K562 (cell line): ENCODE data around the gene KRTAP19-8. TPM values are rescaled to one million over a fixed set of nuclear protein-coding genes. Genes with fewer than 3 reads are reported as not detected.

Experiments
- ATAC-seq: fragments of 200-7000 bp; cut with Tn5 transposase; 3 replicates; pipeline ENCODE4 v1.9.1; 2020; ENCODE audit warnings: moderate library complexity
- BruUV-seq: library from RNA; stranded (reverse); fragments of 400-500 nt; replicated peaks from 2 replicates; lab custom pipeline; 2021; lab: Mats Ljungman, UMichigan
- CTCF ChIA-PET: fragments of 300-600 bp; formaldehyde crosslinking; extraction: SDS; loops from one replicate; lab custom pipeline; 2021; ENCODE audit warnings: low intra/inter-chr PET ratio; lab: Yijun Ruan, JAX
- POLR2A ChIA-PET: fragments of 300-600, 350-650 bp; sonication (Branson Sonifier 250); formaldehyde crosslinking; extraction: SDS; loops from one replicate; lab custom pipeline; 2021; ENCODE audit warnings: antibody characterized with exemption, inconsistent platforms; lab: Yijun Ruan, JAX
- DNase-seq, 4 experiments: peaks; one replicate each; pipeline versions ENCODE4 v3.0.0 to v3.0.0-alpha.2; 2011 to 2018; ENCODE audit warnings: low spot score in 3 of 4, mixed read lengths in 3 of 4; ENCODE audit errors: extremely low read depth in 1 of 4
- FAIRE-seq: peaks from 2 replicates; lab custom pipeline; 2011; peaks lifted over from hg19 to GRCh38; lab: Jason Lieb, UNC
- H2AFZ ChIP-seq: 2 replicates; pipeline ENCODE4 v1.6.0; 2011; ENCODE audit warnings: low read depth, low read length, control low read depth, inconsistent platforms
- H3K27ac ChIP-seq: fragments of 200-600 bp; 3 replicates; pipeline ENCODE4 v1.8.0; 2011; ENCODE audit warnings: low read depth, mild to moderate bottlenecking, control low read depth, inconsistent platforms, low read length, moderate library complexity, mixed read lengths; ENCODE audit errors: extremely low read depth
- H3K27me3 ChIP-seq, 2 experiments: fragments of 300-600 bp in 1 of 2; 2 replicates in 1 of 2; 3 replicates in 1 of 2; pipeline versions ENCODE4 v1.6.0 to v1.8.0; 2011; ENCODE audit warnings: inconsistent platforms in 2 of 2, low read length in 2 of 2, mild to moderate bottlenecking in 1 of 2, mixed read lengths in 1 of 2, moderate library complexity in 1 of 2; ENCODE audit not compliant: control insufficient read depth in 2 of 2, insufficient read depth in 2 of 2
- H3K36me3 ChIP-seq: fragments of 300-600 bp; 3 replicates; pipeline ENCODE4 v1.8.0; 2011; ENCODE audit warnings: mild to moderate bottlenecking, low read length, inconsistent platforms; ENCODE audit not compliant: control insufficient read depth, insufficient read depth
- H3K4me1 ChIP-seq, 2 experiments: fragments of 200-600 bp in 1 of 2; replicated peaks in 1 of 2; 2 replicates in 1 of 2; 3 replicates in 1 of 2; pipeline versions ENCODE4 v1.5.1 to v1.8.0; 2011; ENCODE audit warnings: inconsistent platforms in 2 of 2, low read length in 2 of 2, mild to moderate bottlenecking in 1 of 2, mixed read lengths in 1 of 2, moderate library complexity in 1 of 2; ENCODE audit not compliant: control insufficient read depth in 2 of 2, insufficient read depth in 2 of 2
- H3K4me2 ChIP-seq: 2 replicates; pipeline ENCODE4 v1.6.1; 2011; ENCODE audit warnings: low read length, control low read depth, inconsistent platforms, mixed read lengths; ENCODE audit not compliant: insufficient read depth
- H3K4me3 ChIP-seq: fragments of 200-600 bp; sonication (generic), shearing (Covaris generic); 2 replicates; pipeline ENCODE4 v1.5.1; 2016; ENCODE audit warnings: control low read depth, inconsistent platforms
- H3K79me2 ChIP-seq: fragments of 200-600 bp; 3 replicates; pipeline ENCODE4 v1.8.0; 2011; ENCODE audit warnings: low read length, inconsistent platforms; ENCODE audit not compliant: control insufficient read depth, insufficient read depth
- H3K9ac ChIP-seq, 2 experiments: 2 replicates each; pipeline versions ENCODE4 v1.6.0 to v1.6.1; 2011; ENCODE audit warnings: low read depth in 2 of 2, low read length in 2 of 2, control low read depth in 1 of 2, inconsistent platforms in 1 of 2, mild to moderate bottlenecking in 1 of 2, mixed read lengths in 1 of 2; ENCODE audit not compliant: insufficient read depth in 1 of 2
- H3K9me1 ChIP-seq: one replicate; pipeline ENCODE4 v1.6.0; 2011; ENCODE audit warnings: inconsistent platforms, mild to moderate bottlenecking, low read length, moderate library complexity; ENCODE audit not compliant: control insufficient read depth, insufficient read depth
- H3K9me3 ChIP-seq: replicated peaks from 2 replicates; pipeline ENCODE4 v1.5.1; 2011; ENCODE audit warnings: low read depth, low read length, inconsistent platforms; ENCODE audit not compliant: control insufficient read depth, insufficient read depth
- H4K20me1 ChIP-seq: replicated peaks from 2 replicates; pipeline ENCODE4 v1.6.1; 2011; ENCODE audit warnings: low read length, inconsistent platforms, mixed read lengths; ENCODE audit not compliant: control insufficient read depth, insufficient read depth
- ATF3 ChIP-seq, 2 experiments: fragments of 450-650 bp in 1 of 2; sonication (generic) in 1 of 2; formaldehyde crosslinking in 1 of 2; IDR thresholded peaks in 1 of 2; conservative IDR thresholded peaks in 1 of 2; 2 replicates each; pipeline versions ENCODE4 v1.6.1 to v1.8.1; 2016 to 2023; ENCODE audit warnings: mild to moderate bottlenecking in 2 of 2, moderate library complexity in 2 of 2, inconsistent platforms in 1 of 2, missing genetic modification reagents in 1 of 2
- CHD2 ChIP-seq: IDR thresholded peaks from 2 replicates; pipeline ENCODE4 v1.6.1; 2011; ENCODE audit warnings: low read depth, low read length
- HNRNPL ChIP-seq: fragments of 200-400 bp; formaldehyde crosslinking; IDR thresholded peaks from 2 replicates; pipeline ENCODE4 v1.6.1; 2017; ENCODE audit warnings: low read depth, mild to moderate bottlenecking, low read length
- JUND ChIP-seq, 2 experiments: IDR thresholded peaks; 2 replicates in 1 of 2; 3 replicates in 1 of 2; pipeline ENCODE4 v1.6.1; 2011; ENCODE audit warnings: borderline replicate concordance in 2 of 2, low read depth in 2 of 2, low read length in 2 of 2, improper control_type of control experiment in 1 of 2, missing biosample characterization in 1 of 2, missing genetic modification characterization in 1 of 2, missing genetic modification reagents in 1 of 2
- MCM3 ChIP-seq: fragments of 450-650 bp; IDR thresholded peaks from 2 replicates; pipeline ENCODE4 v1.6.1; 2016
- MTA3 ChIP-seq: fragments of 450-650 bp; formaldehyde crosslinking; IDR thresholded peaks from 2 replicates; pipeline ENCODE4 v1.6.1; 2017; ENCODE audit warnings: mild to moderate bottlenecking, borderline replicate concordance
- MYBL2 ChIP-seq, 2 experiments: fragments of 450-650 bp in 1 of 2; sonication (generic) in 1 of 2; formaldehyde crosslinking in 1 of 2; IDR thresholded peaks; 2 replicates each; pipeline versions ENCODE4 v1.6.1 to v1.8.1; 2017 to 2022; ENCODE audit warnings: borderline replicate concordance in 1 of 2, inconsistent platforms in 1 of 2, low read depth in 1 of 2, mild to moderate bottlenecking in 1 of 2, missing genetic modification reagents in 1 of 2, moderate library complexity in 1 of 2
- NFXL1 ChIP-seq: fragments of 450-650 bp; formaldehyde crosslinking; IDR thresholded peaks from 2 replicates; pipeline ENCODE4 v1.4.0; 2021; ENCODE audit warnings: mild to moderate bottlenecking
- RFX5 ChIP-seq: IDR thresholded peaks from 2 replicates; pipeline ENCODE4 v1.6.1; 2011; ENCODE audit warnings: low read depth, mild to moderate bottlenecking, improper control_type of control experiment, low read length
- TRIM25 ChIP-seq: fragments of 450-650 bp; IDR thresholded peaks from 2 replicates; pipeline ENCODE4 v1.7.0; 2016; ENCODE audit warnings: borderline replicate concordance
- ZBTB12 ChIP-seq: fragments of 250-450 bp; sonication (Bioruptor Pico); IDR thresholded peaks from 2 replicates; pipeline ENCODE4 v1.4.0; 2020
- ZNF347 ChIP-seq: fragments of 450-650 bp; formaldehyde crosslinking; IDR thresholded peaks from 2 replicates; pipeline ENCODE4 v1.4.0; 2020; ENCODE audit warnings: low read depth, mild to moderate bottlenecking, moderate library complexity
- ZNF780A ChIP-seq: fragments of 250-450 bp; sonication (Bioruptor Pico); IDR thresholded peaks from 2 replicates; pipeline ENCODE4 v1.5.0; 2021; ENCODE audit warnings: mild to moderate bottlenecking
- WGBS: fragments of 100-300 bp; shearing (Covaris generic); methylation state at CpG from one replicate; pipeline ENCODE4 v1.1.6; 2016; ENCODE audit warnings: low coverage, mixed read lengths; ENCODE audit not compliant: insufficient coverage; ENCODE audit errors: missing lambda C conversion rate; 5-methylcytosine and 5-hydroxymethylcytosine counted together
- in situ Hi-C: fragments of 300-500 bp; cut with MboI; formaldehyde crosslinking; loops from 4 replicates; pipeline ENCODE4 v1.15.0; 2018; ENCODE audit warnings: inconsistent platforms, mixed read lengths
- intact Hi-C: fragments of 100-400 bp; cut with micrococcal nuclease; formaldehyde crosslinking; loops from 2 replicates; pipeline ENCODE4 v1.14.2; 2022
- polyA plus RNA-seq, 8 experiments: library from polyadenylated mRNA; depleted of rRNA in 4 of 8; stranded (reverse) in 5 of 8; unstranded in 3 of 8; fragments of >200 nt; fragmentation: Nextera tagmentation in 2 of 8; fragmentation: Illumina TruSeq in 1 of 8; extraction: Ambion mirVana in 2 of 8; extraction: Trizol in 1 of 8; gene quantifications; 2 replicates each; pipeline versions ENCODE4 v1.2.1 to v1.2.3, GENCODE V29; 2011 to 2014; ENCODE audit warnings: inconsistent platforms in 1 of 8, missing spikeins in 1 of 8
- total RNA-seq, 7 experiments: library from RNA; depleted of rRNA in 6 of 7; stranded (reverse); fragments of >200 nt in 6 of 7; fragmentation: Illumina TruSeq in 2 of 7; extraction: Trizol in 2 of 7; gene quantifications; 2 replicates each; pipeline versions ENCODE4 v1.2.1 to v1.2.3, GENCODE V29; 2011 to 2021; ENCODE audit warnings: low replicate concordance in 1 of 7

KRTAP19-8 gene
- total and polyA plus RNA-seq, 9 of the 15 experiments (the other 6 are each of a cell fraction or from before 2014, with no cell fraction given), result not detected

- no peak for TF ChIP-seq ZNF780A (CRISPR knock-in tag)
- TF ChIP-seq ZBTB12 (CRISPR knock-in tag), result no peak
- no peak for TF ChIP-seq NFXL1
- no peak for TF ChIP-seq MYBL2 (IDR thresholded peaks at IDR 0.05; ENCODE audit: low read depth)
- TF ChIP-seq MYBL2 (CRISPR knock-in tag; IDR thresholded peaks at IDR 0.05; ENCODE audit: borderline replicate concordance), result no peak
- TF ChIP-seq RFX5, result no peak
- TF ChIP-seq MCM3, result no peak
- TF ChIP-seq, all 486 proteins: peak for 0
Measured at GRCh38 chr21:31022306-31022705, 16.0 kb downstream of the KRTAP19-8 start (continued).

- TF ChIP-seq CHD2 (no peak), ZNF347 (CRISPR knock-in tag) (no peak), TRIM25 (no peak), ATF3 (IDR thresholded peaks at IDR 0.05) (peak; percentile 66), ATF3 (CRISPR knock-in tag; conservative IDR thresholded peaks at IDR 0.05) (no peak), MTA3 (no peak), JUND (IDR thresholded peaks at IDR 0.05; ENCODE audit: borderline replicate concordance, low read depth, low read length) (no peak), JUND (tag; IDR thresholded peaks at IDR 0.05; ENCODE audit: borderline replicate concordance, low read depth, low read length) (peak; percentile 19; the same call in 1 of the 3 replicates), HNRNPL (no peak)
- in situ Hi-C loops, result no loop called here
- FAIRE-seq, result no peak
- Histone ChIP-seq H3K27ac (no peak overlapping the region), H3K79me2 (no peaks in the 10 kb centered on the region), H3K4me1 (no peaks in the 10 kb centered on the region), H3K4me3 (no peak overlapping the region), H2AFZ (no peak overlapping the region), H3K9ac (no peak overlapping the region), H3K9me3 (no peaks in the 10 kb centered on the region), H3K9me1 (no peaks in the 10 kb centered on the region), H4K20me1 (no peaks in the 10 kb centered on the region), H3K27me3 (no peaks in the 10 kb centered on the region), H3K36me3 (no peaks in the 10 kb centered on the region), H3K4me2 (no peak overlapping the region)
- ChIA-PET CTCF (no interaction called here), POLR2A (no interaction called here)
- intact Hi-C loops, result no loop called here
- no peak for ATAC-seq
- no peak for DNase-seq
- WGBS, result 0% methylated on average over 2 of the region's 2 CpGs
- no TSS peak for BruUV-seq
Measured at GRCh38 chr21:31018232-31018631, 20.0 kb downstream of the KRTAP19-8 start.
